ENCODE results near the gene ODF2.
"Not testable (repeated sequence)": the region's sequence is repeated elsewhere in the genome, so short reads cannot be mapped to it uniquely, and the experiment has no call there.

ODF2 gene

DNA sequence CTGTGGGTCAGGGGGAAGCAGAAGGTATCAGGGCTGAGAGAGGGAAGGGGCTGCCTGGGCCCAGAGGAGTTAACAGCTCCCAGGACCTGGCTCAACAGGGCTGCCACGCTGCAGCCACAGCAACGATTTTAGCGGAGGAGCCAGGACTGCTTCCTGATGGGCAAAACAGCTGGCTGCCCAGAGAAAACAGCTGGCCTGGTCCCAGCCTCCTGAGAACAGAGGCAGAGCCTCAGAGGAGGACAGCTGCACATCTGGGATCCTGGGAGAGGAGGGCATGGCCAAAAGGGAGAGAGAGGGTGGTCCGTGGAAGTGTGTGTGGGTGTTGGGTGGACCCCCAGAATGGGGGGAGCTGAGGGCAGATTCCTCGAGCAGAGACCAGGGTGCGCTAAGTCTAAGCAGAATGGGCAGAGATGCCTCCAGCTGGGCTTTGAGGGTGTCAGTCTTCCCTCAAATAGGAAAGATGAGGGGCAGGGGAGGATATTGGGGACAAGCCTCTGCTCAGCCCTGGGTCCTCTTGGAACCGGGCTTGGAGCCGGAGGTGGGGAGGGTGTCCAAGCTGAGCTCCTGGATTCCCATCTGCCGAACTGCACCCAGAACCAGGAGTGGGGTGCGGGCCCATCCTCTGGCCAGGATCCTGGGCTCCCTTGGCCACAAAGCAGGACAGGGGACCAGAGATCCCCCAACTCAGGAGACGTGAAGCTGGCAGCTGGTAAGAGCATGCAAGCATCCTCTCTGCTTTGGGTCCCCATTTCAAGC, 44.3 kb upstream of the ODF2 start:
- TF ChIP-seq, protein P1, sequence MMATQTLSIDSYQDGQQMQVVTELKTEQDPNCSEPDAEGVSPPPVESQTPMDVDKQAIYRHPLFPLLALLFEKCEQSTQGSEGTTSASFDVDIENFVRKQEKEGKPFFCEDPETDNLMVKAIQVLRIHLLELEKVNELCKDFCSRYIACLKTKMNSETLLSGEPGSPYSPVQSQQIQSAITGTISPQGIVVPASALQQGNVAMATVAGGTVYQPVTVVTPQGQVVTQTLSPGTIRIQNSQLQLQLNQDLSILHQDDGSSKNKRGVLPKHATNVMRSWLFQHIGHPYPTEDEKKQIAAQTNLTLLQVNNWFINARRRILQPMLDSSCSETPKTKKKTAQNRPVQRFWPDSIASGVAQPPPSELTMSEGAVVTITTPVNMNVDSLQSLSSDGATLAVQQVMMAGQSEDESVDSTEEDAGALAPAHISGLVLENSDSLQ (IDR thresholded peaks at IDR 0.05) = no peak
- TF ChIP-seq FOXA1 (IDR thresholded peaks at IDR 0.05) (no peak), BHLHE40 (IDR thresholded peaks at IDR 0.05; ENCODE audit: borderline replicate concordance) (no peak), ZNF384 (IDR thresholded peaks at IDR 0.05) (no peak), NFRKB (IDR thresholded peaks at IDR 0.05) (no peak), FOXM1 (IDR thresholded peaks at IDR 0.05; ENCODE audit: borderline replicate concordance) (no peak), SUZ12 (IDR thresholded peaks at IDR 0.05) (no peak), CTBP1 (IDR thresholded peaks at IDR 0.05; ENCODE audit: borderline replicate concordance) (no peak), LEF1 (IDR thresholded peaks at IDR 0.05; ENCODE audit: borderline replicate concordance) (no peak), HDGF (IDR thresholded peaks at IDR 0.05; ENCODE audit: borderline replicate concordance) (no peak), SP1 (IDR thresholded peaks at IDR 0.05) (no peak), ARNT (IDR thresholded peaks at IDR 0.05) (no peak), FOXK2 (IDR thresholded peaks at IDR 0.05) (no peak)
- DNase-seq (ENCODE audit: extremely low spot score) = no peak
- POLR2A ChIA-PET = interaction anchor here (0.8 to 2.5 kb wide), 4 partner anchors 9 to 49 kb away, joined by 3 to 8 read pairs (median 4); partner anchors contain the start of genes CERCAM and URM1
- CTCF ChIA-PET = interaction anchor here (0.7 to 4.8 kb wide), 7 partner anchors 9 to 116 kb away, joined by 3 to 34 read pairs (median 4); partner anchors contain the start of gene CERCAM

- DNase-seq (ENCODE audit: extremely low spot score) = peak; percentile 85
- TF ChIP-seq BHLHE40 (IDR thresholded peaks at IDR 0.05; ENCODE audit: borderline replicate concordance) (no peak), SUZ12 (IDR thresholded peaks at IDR 0.05) (no peak), FOXA1 (IDR thresholded peaks at IDR 0.05) (no peak), LEF1 (IDR thresholded peaks at IDR 0.05; ENCODE audit: borderline replicate concordance) (no peak), HDGF (IDR thresholded peaks at IDR 0.05; ENCODE audit: borderline replicate concordance) (no peak), L3MBTL2 (conservative IDR thresholded peaks at IDR 0.05) (no peak)
- POLR2A ChIA-PET = interaction anchor here (1.1 to 2.5 kb wide), 3 partner anchors 8 to 47 kb away, joined by 3 to 8 read pairs (median 4); partner anchors contain the start of genes CERCAM and URM1
- CTCF ChIA-PET = interaction anchor here (0.8 to 4.8 kb wide), 5 partner anchors 8 to 61 kb away, joined by 3 to 34 read pairs (median 5); partner anchors contain the start of gene CERCAM
Measured at GRCh38 chr9:128412120-128412790, 43.6 kb upstream of the ODF2 start.

DNA sequence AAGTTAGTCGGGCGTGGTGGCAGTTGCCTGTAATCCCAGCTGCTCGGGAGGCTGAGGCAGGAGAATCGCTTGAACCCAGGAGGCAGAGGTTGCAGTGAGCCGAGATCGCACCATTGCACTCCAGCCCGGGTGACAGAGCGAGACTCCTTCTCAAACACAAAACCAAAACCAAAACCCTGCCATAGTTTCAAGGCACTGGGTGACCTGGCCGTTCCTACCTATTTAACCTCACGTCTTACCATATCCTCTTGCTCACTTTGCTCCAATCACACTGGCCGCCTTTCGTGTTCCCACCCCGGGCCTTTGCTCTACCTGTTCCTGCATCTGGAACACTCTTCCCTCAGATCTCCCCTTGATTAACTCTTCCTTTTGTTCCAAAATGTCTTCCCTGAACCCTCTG, 42.1 kb upstream of the ODF2 start:
- POLR2A ChIA-PET; DNase-seq (ENCODE audit: extremely low spot score): not testable (repeated sequence)
- CTCF ChIA-PET = interaction anchor here (1.0 to 4.8 kb wide), 2 partner anchors 51 to 52 kb away, joined by 6 to 34 read pairs; no protein-coding TSS in a partner anchor

DNA sequence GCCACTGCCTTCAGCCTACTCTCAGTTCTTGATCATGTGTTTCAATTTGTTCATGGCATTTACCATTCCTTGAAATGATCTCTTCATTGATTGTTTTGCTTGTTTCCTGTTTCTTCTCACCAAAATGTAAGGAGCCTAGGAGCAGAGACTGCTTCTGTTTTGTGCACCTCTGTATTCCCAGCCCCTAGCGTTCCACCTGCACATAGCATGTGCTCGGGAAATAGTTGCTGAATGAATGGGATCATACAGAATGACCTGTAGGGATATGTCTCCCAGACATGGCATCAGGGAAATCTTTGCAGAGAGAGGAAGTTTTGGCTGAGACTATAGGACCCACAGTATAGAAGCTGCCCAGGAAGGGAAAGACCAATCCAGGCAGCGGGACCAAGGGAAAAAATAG, 41.3 kb upstream of the ODF2 start:
- no peak for DNase-seq (ENCODE audit: extremely low spot score)
- ChIA-PET POLR2A (no interaction called here), CTCF (interaction anchor here (1.0 kb wide), 1 partner anchor 52 kb away, joined by 6 read pairs; no protein-coding TSS in a partner anchor)
- TF ChIP-seq ZNF384 (IDR thresholded peaks at IDR 0.05) (no peak), TARDBP (IDR thresholded peaks at IDR 0.05) (no peak), LEF1 (IDR thresholded peaks at IDR 0.05; ENCODE audit: borderline replicate concordance) (no peak), ELF4 (IDR thresholded peaks at IDR 0.05) (no peak), HDGF (IDR thresholded peaks at IDR 0.05; ENCODE audit: borderline replicate concordance) (no peak), FOXK2 (IDR thresholded peaks at IDR 0.05) (no peak), SP1 (IDR thresholded peaks at IDR 0.05) (no peak), SUZ12 (IDR thresholded peaks at IDR 0.05) (no peak), BHLHE40 (IDR thresholded peaks at IDR 0.05; ENCODE audit: borderline replicate concordance) (no peak), L3MBTL2 (conservative IDR thresholded peaks at IDR 0.05) (no peak), FOXM1 (IDR thresholded peaks at IDR 0.05; ENCODE audit: borderline replicate concordance) (no peak), ARNT (IDR thresholded peaks at IDR 0.05) (no peak), FOXA1 (IDR thresholded peaks at IDR 0.05) (no peak), NFRKB (IDR thresholded peaks at IDR 0.05) (no peak), CTBP1 (IDR thresholded peaks at IDR 0.05; ENCODE audit: borderline replicate concordance) (no peak)
- TF ChIP-seq, protein P1 (IDR thresholded peaks at IDR 0.05) = no peak

DNA sequence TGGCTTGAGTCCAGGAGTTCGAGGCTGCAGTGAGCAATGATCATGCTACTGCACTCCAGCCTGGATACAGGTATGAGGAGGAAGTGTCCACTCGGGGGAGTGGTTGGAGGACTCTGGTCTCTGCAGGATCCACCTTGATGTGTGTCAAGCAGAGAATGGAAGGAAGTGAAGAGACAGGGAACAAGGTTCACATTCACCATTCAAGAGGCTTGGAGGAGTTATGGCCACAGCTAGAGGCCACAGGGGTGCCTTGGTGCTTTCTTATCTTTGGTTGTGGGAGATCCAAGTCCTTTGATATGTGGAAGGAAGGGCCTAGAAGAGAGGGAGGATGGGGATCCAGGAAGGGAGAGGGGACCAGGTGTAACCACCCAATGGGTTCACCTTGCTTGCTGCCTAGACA, 40.5 kb upstream of the ODF2 start:
- ChIA-PET POLR2A (no interaction called here), CTCF (interaction anchor here (0.7 kb wide), 1 partner anchor 229 kb away, joined by 9 read pairs; no protein-coding TSS in a partner anchor)
- DNase-seq (ENCODE audit: extremely low spot score) = no peak
- TF ChIP-seq FOXK2 (IDR thresholded peaks at IDR 0.05) (no peak), FOXA1 (IDR thresholded peaks at IDR 0.05) (no peak), L3MBTL2 (conservative IDR thresholded peaks at IDR 0.05) (no peak), ELF4 (IDR thresholded peaks at IDR 0.05) (no peak), ARNT (IDR thresholded peaks at IDR 0.05) (no peak), BHLHE40 (IDR thresholded peaks at IDR 0.05; ENCODE audit: borderline replicate concordance) (no peak), LEF1 (IDR thresholded peaks at IDR 0.05; ENCODE audit: borderline replicate concordance) (no peak), NFRKB (IDR thresholded peaks at IDR 0.05) (no peak), SP1 (IDR thresholded peaks at IDR 0.05) (no peak), FOXM1 (IDR thresholded peaks at IDR 0.05; ENCODE audit: borderline replicate concordance) (no peak), CTBP1 (IDR thresholded peaks at IDR 0.05; ENCODE audit: borderline replicate concordance) (no peak), TARDBP (IDR thresholded peaks at IDR 0.05) (no peak), HDGF (IDR thresholded peaks at IDR 0.05; ENCODE audit: borderline replicate concordance) (no peak), ZNF384 (IDR thresholded peaks at IDR 0.05) (no peak), SUZ12 (IDR thresholded peaks at IDR 0.05) (no peak)
- TF ChIP-seq, protein P1 (IDR thresholded peaks at IDR 0.05) = no peak
